Thymus (tissue), 11 donors: ENCODE measurements around the gene PRDM11. TPM values are rescaled to one million over a fixed set of nuclear protein-coding genes. Genes with fewer than 3 reads are reported as not detected.

Experiments
- DNase-seq, 9 donors: peaks; one replicate each; pipeline ENCODE4 v3.0.0-alpha.2; 2013; ENCODE audit warnings: low spot score in 9 of 9, low read depth in 6 of 9, missing footprints in 1 of 9
- H3K27ac ChIP-seq, 2 donors: one replicate each; pipeline ENCODE4 v1.5.1; 2013; ENCODE audit warnings: control low read depth in 1 of 2, low read depth in 1 of 2, low read length in 1 of 2, mild to moderate bottlenecking in 1 of 2, moderate library complexity in 1 of 2
- H3K27me3 ChIP-seq, 2 donors: one replicate each; pipeline ENCODE4 v1.5.1; 2013; ENCODE audit warnings: low read length in 1 of 2; ENCODE audit not compliant: control insufficient read depth in 2 of 2, insufficient read depth in 1 of 2
- H3K36me3 ChIP-seq, 2 donors: one replicate each; pipeline ENCODE4 v1.5.1; 2013; ENCODE audit warnings: low read length in 1 of 2, mild to moderate bottlenecking in 1 of 2, moderate library complexity in 1 of 2; ENCODE audit not compliant: control insufficient read depth in 2 of 2, insufficient read depth in 2 of 2
- H3K4me1 ChIP-seq, 2 donors: one replicate each; pipeline ENCODE4 v1.5.1; 2013; ENCODE audit warnings: low read length in 2 of 2; ENCODE audit not compliant: control insufficient read depth in 2 of 2, insufficient read depth in 2 of 2
- H3K4me3 ChIP-seq, 2 donors: one replicate each; pipeline ENCODE4 v1.5.1; 2013; ENCODE audit warnings: low read length in 2 of 2, control low read depth in 1 of 2, mild to moderate bottlenecking in 1 of 2
- H3K9me3 ChIP-seq, 2 donors: one replicate each; pipeline ENCODE4 v1.5.1; 2013; ENCODE audit warnings: low read length in 1 of 2, mild to moderate bottlenecking in 1 of 2; ENCODE audit not compliant: control insufficient read depth in 2 of 2, insufficient read depth in 1 of 2
- WGBS: extraction: QIAGEN DNeasy Blood & Tissue Kit; methylation state at CpG from one replicate; pipeline ENCODE4 v1.1.7; 2013; 5-methylcytosine and 5-hydroxymethylcytosine counted together
- polyA plus RNA-seq: library from polyadenylated mRNA; stranded (reverse); fragments of 200-250 nt; gene quantifications from one replicate; pipeline ENCODE4 v1.2.3, GENCODE V29; 2013
- total RNA-seq: library from RNA; stranded (reverse); fragments of 120-200 nt; gene quantifications from one replicate; pipeline ENCODE4 v1.2.4, GENCODE V29; 2013
- donor health status: healthy.

Gene PRDM11
- total and polyA plus RNA-seq, 2 donors, result 2.1 to 2.5 TPM

- no peak for DNase-seq
- Histone ChIP-seq H3K4me3 (no peak overlapping the region), H3K4me1 (no peaks in the 10 kb centered on the region), H3K27ac (no peak overlapping the region), H3K9me3 (no peaks in the 10 kb centered on the region), H3K36me3 (no peaks in the 10 kb centered on the region), H3K27me3 (peaks cover 6 to 18% of the 10 kb centered on the region in 2 donors)
Observed at GRCh38 chr11:45185228-45185729, 38.8 kb downstream of the PRDM11 start.

- Histone ChIP-seq H3K36me3 (no peaks in the 10 kb centered on the region), H3K4me3 (no peak overlapping the region), H3K27me3 (peaks cover 0 to 2% of the 10 kb centered on the region in 2 donors), H3K4me1 (no peaks in the 10 kb centered on the region), H3K9me3 (no peaks in the 10 kb centered on the region), H3K27ac (no peak overlapping the region)
- WGBS, result 99% methylated on average over 3 of the region's 3 CpGs
- DNase-seq, result no peak
Observed at GRCh38 chr11:45187375-45187774, 40.9 kb downstream of the PRDM11 start.

DNA sequence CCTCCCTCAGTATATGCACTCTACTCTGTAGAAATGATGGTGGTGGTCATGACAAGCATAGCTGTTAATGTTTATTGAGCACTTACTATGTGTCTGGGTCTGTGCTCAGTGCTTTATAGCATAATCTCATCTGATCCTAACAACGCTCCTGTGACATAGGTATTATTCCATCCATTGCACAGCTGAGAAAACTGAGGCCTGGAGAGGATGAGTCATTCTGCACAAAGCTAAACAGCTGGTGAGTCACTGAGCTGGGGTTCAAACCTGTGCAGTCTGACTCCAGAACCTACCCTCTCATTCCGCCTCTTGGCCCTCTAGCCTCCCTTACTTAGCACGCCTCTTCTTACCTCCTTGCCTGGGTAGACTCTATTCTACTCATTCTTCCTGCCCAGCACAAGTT, 41.7 kb downstream of the PRDM11 start:
- Histone ChIP-seq H3K27ac (no peak overlapping the region), H3K27me3 (no peaks in the 10 kb centered on the region), H3K36me3 (no peaks in the 10 kb centered on the region), H3K9me3 (no peaks in the 10 kb centered on the region), H3K4me1 (no peaks in the 10 kb centered on the region), H3K4me3 (no peak overlapping the region)
- 96% methylated on average over 3 of the region's 3 CpGs for WGBS
- no peak for DNase-seq

- no peaks in the 10 kb centered on the region for H3K27me3 ChIP-seq
- no peaks in the 10 kb centered on the region for H3K36me3 ChIP-seq
- 98% methylated on average over 5 of the region's 5 CpGs for WGBS
- no peak overlapping the region for H3K4me3 ChIP-seq
- no peaks in the 10 kb centered on the region for H3K9me3 ChIP-seq
- H3K27ac ChIP-seq, result no peak overlapping the region
- H3K4me1 ChIP-seq, result no peaks in the 10 kb centered on the region
- DNase-seq, result no peak
Observed at GRCh38 chr11:45189230-45189629, 42.8 kb downstream of the PRDM11 start.

GRCh38 chr11:45193695-45194094, 47.3 kb downstream of the PRDM11 start:
- DNase-seq, result no peak
- Histone ChIP-seq H3K36me3 (no peaks in the 10 kb centered on the region), H3K4me3 (no peak overlapping the region), H3K4me1 (no peaks in the 10 kb centered on the region), H3K27ac (no peak overlapping the region), H3K27me3 (no peaks in the 10 kb centered on the region), H3K9me3 (no peaks in the 10 kb centered on the region)
- WGBS, result 98% methylated on average over 6 of the region's 6 CpGs

GRCh38 chr11:45204761-45205160, 58.3 kb downstream of the PRDM11 start:
- Histone ChIP-seq H3K9me3 (no peaks in the 10 kb centered on the region), H3K4me1 (peaks cover 0 to 6% of the 10 kb centered on the region in 2 donors), H3K27me3 (no peaks in the 10 kb centered on the region), H3K36me3 (no peaks in the 10 kb centered on the region), H3K27ac (no peak overlapping the region), H3K4me3 (no peak overlapping the region)
- 94% methylated on average over 8 of the region's 8 CpGs for WGBS
- DNase-seq, result no peak

- H3K27ac ChIP-seq, result no peak overlapping the region
- peaks cover 0 to 14% of the 10 kb centered on the region in 2 donors for H3K4me1 ChIP-seq
- whole genome bisulfite sequencing, result 74% methylated on average over 7 of the region's 7 CpGs
- no peaks in the 10 kb centered on the region for H3K36me3 ChIP-seq
- H3K9me3 ChIP-seq, result no peaks in the 10 kb centered on the region
- DNase-seq, result no peak
- no peaks in the 10 kb centered on the region for H3K27me3 ChIP-seq
- no peak overlapping the region for H3K4me3 ChIP-seq
Observed at GRCh38 chr11:45205978-45206377, 59.5 kb downstream of the PRDM11 start.

DNA sequence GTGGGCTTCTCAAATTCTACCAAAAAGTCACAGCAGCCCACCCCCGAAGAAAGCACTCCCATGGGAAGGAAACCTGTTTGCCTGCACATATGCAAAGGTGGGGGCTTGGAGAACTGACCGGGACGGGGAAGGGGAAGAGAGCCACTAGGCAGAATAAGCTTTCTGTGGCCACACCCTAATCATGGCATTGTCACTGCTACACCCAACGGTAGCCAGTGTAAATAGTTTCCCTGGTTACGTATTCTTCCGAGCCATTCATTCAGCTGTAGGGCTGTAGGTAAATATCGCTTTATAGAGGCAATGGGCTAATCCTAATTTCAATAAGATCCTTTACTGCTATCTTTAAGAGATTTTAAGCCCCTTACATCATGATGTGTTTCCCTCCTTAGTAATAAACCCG, 61.7 kb downstream of the PRDM11 start:
- Histone ChIP-seq H3K27ac (no peak overlapping the region), H3K4me1 (peaks cover 0 to 14% of the 10 kb centered on the region in 2 donors), H3K27me3 (no peaks in the 10 kb centered on the region), H3K36me3 (no peaks in the 10 kb centered on the region), H3K4me3 (no peak overlapping the region), H3K9me3 (no peaks in the 10 kb centered on the region)
- DNase-seq, result no peak
- 95% methylated on average over 8 of the region's 8 CpGs for WGBS

DNA sequence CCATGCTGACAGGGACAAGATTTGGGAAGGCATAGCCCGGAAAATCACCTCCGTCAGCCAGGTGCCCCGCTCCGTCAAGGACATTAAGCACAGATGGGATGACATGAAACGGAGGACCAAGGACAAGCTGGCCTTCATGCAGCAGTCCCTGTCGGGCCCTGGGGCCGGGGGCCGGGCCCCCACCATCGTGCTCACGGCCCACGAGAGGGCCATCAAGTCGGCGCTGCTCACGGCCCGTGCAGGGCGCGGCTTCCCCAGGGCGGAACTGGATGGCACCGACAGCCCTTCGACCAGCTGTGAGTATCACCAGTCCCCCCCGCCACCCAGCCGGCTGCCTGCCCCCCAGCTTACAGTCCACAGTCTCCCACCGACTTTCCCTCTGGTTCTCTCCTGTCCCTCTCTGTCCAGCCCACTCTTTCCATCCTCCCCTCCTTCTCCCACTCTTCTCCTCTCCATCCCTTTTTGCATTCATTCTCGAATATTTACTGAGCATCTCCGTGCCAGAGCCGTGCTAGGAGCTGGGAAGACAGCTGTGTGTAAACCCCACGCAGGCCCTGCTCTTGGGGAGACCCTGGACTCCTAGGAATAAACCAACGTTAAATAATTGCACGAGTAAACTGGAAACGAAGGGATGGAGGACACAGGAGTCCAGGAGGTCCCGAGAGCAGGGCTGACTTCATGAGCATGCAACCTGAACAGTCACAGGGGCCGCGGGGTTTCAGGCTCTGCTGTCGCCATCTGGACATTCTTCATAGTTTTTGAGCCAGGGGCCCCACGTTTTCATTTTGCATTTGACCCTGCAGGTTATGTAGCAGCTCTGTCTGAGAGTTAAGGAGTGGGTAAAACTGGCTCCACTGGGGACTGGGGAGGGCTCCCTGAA, 62.8 kb downstream of the PRDM11 start:
- 94% methylated on average over 35 of the region's 35 CpGs for WGBS
- Histone ChIP-seq H3K9me3 (no peaks in the 10 kb centered on the region), H3K36me3 (no peaks in the 10 kb centered on the region), H3K4me1 (peaks cover 0 to 14% of the 10 kb centered on the region in 2 donors), H3K27me3 (no peaks in the 10 kb centered on the region), H3K27ac (no peak overlapping the region), H3K4me3 (no peak overlapping the region)
- no peak for DNase-seq
